ENCODE results near the gene CRYL1.

Gene CRYL1
- long read RNA-seq, transcript CRYL1-209 (7 exons, 1,331 nt), result minor isoform, 24 of 120 reads
- long read RNA-seq, transcript CRYL1-201 (8 exons, 1,485 nt), result major isoform, 85 of 120 reads
- long read RNA-seq, partial matches to known transcripts, result 3 of 120 reads
- long read RNA-seq, other reads (novel, unspliced or antisense), result 8 of 120 reads

GRCh38 chr13:20525601-20526544 is at the start of gene CRYL1:
CRYL1 (minus strand) TSS chr13:20525857; CDS start chr13:20525794, 63 bp downstream.
- H3K27ac ChIP-seq (replicated peaks), result peak within 1 kb of the TSS; percentile 76
- no peaks in the 10 kb centered on the region for H3K27me3 ChIP-seq (ENCODE audit: insufficient read depth, poor library complexity, severe bottlenecking)
- peak within 1 kb of the TSS; percentile 77 for H3K4me3 ChIP-seq (replicated peaks; ENCODE audit: insufficient read depth, low read length)
- peak; percentile 47 for TF ChIP-seq POLR2AphosphoS5 (IDR thresholded peaks at IDR 0.05; ENCODE audit: low read depth)
- TF ChIP-seq GABPA (IDR thresholded peaks at IDR 0.05; ENCODE audit: low read depth), result no peak
- TF ChIP-seq SPI1 (IDR thresholded peaks at IDR 0.05; ENCODE audit: borderline replicate concordance, low read depth), result peak; percentile 47; the same call in 1 of the 2 replicates
- peak; percentile 59 to 78 for DNase-seq (ENCODE audit: low read depth in 1 of 2, low spot score in 1 of 2)

- DNase-seq (ENCODE audit: low read depth in 1 of 2, low spot score in 1 of 2), result no peak
- H3K27ac ChIP-seq (replicated peaks), result no peak overlapping the region
- H3K4me3 ChIP-seq (replicated peaks; ENCODE audit: insufficient read depth, low read length), result no peak overlapping the region
- TF ChIP-seq REST (IDR thresholded peaks at IDR 0.05; ENCODE audit: insufficient replicate concordance, low read depth), result no peak
- no peak for TF ChIP-seq SPI1 (IDR thresholded peaks at IDR 0.05; ENCODE audit: borderline replicate concordance, low read depth)
- no peak for TF ChIP-seq GABPA (IDR thresholded peaks at IDR 0.05; ENCODE audit: low read depth)
- no peak for TF ChIP-seq POLR2AphosphoS5 (IDR thresholded peaks at IDR 0.05; ENCODE audit: low read depth)
- TF ChIP-seq CTCF (IDR thresholded peaks at IDR 0.05; ENCODE audit: insufficient read depth, low read length), result no peak
- H3K27me3 ChIP-seq (ENCODE audit: insufficient read depth, poor library complexity, severe bottlenecking), result no peaks in the 10 kb centered on the region
These were observed 48.0 kb upstream of the CRYL1 start for GRCh38 chr13:20573636-20574035.

- H3K27ac ChIP-seq (replicated peaks), result no peak overlapping the region
- no peak for TF ChIP-seq POLR2AphosphoS5 (IDR thresholded peaks at IDR 0.05; ENCODE audit: low read depth)
- TF ChIP-seq REST (IDR thresholded peaks at IDR 0.05; ENCODE audit: insufficient replicate concordance, low read depth), result no peak
- TF ChIP-seq GABPA (IDR thresholded peaks at IDR 0.05; ENCODE audit: low read depth), result no peak
- TF ChIP-seq CTCF (IDR thresholded peaks at IDR 0.05; ENCODE audit: insufficient read depth, low read length), result no peak
- TF ChIP-seq SPI1 (IDR thresholded peaks at IDR 0.05; ENCODE audit: borderline replicate concordance, low read depth), result no peak
- H3K27me3 ChIP-seq (ENCODE audit: insufficient read depth, poor library complexity, severe bottlenecking), result no peaks in the 10 kb centered on the region
- H3K4me3 ChIP-seq (replicated peaks; ENCODE audit: insufficient read depth, low read length), result no peak overlapping the region
- no peak for DNase-seq (ENCODE audit: low read depth in 1 of 2, low spot score in 1 of 2)
These were observed 47.5 kb upstream of the CRYL1 start for GRCh38 chr13:20573186-20573585.

- TF ChIP-seq REST (IDR thresholded peaks at IDR 0.05; ENCODE audit: insufficient replicate concordance, low read depth) (no peak), SPI1 (IDR thresholded peaks at IDR 0.05; ENCODE audit: borderline replicate concordance, low read depth) (peak; percentile 58; the same call in 1 of the 2 replicates)
- H3K4me3 ChIP-seq (replicated peaks; ENCODE audit: insufficient read depth, low read length), result no peak overlapping the region
- no peak for DNase-seq (ENCODE audit: low read depth in 1 of 2, low spot score in 1 of 2)
- no peaks in the 10 kb centered on the region for H3K27me3 ChIP-seq (ENCODE audit: insufficient read depth, poor library complexity, severe bottlenecking)
- H3K27ac ChIP-seq (replicated peaks), result no peak overlapping the region
These were observed 46.0 kb upstream of the CRYL1 start for GRCh38 chr13:20571676-20572075.
